DND-41 (cell line): ENCODE measurements around the gene LSM14A.

Experiments used
- CTCF ChIP-seq: IDR thresholded peaks from 2 replicates; pipeline ENCODE4 v1.5.1; 2012; ENCODE audit warnings: borderline replicate concordance, low read length, moderate library complexity, mild to moderate bottlenecking; ENCODE audit not compliant: poor library complexity, severe bottlenecking; ENCODE audit errors: extremely low read depth
- EZH2 ChIP-seq: IDR thresholded peaks from 3 replicates; pipeline ENCODE4 v1.6.1; 2012; ENCODE audit warnings: borderline replicate concordance, low read depth, mild to moderate bottlenecking, moderate library complexity, low read length, inconsistent platforms; ENCODE audit not compliant: severe bottlenecking

GRCh38 chr19:34178274-34178610, 5.9 kb downstream of the LSM14A start:
- TF ChIP-seq CTCF (no peak), EZH2 (no peak)
